Dendritic cell treated with granulocyte-macrophage colony-stimulating factor and Interleukin-4, amounts not matched to agents 40 ng/mL and 50 ng/mL, for 4 days (primary cell): ENCODE results near the gene AHNAK2.
A peak's percentile ranks its signal among the peaks of the same experiment; 100 is the strongest.

Source experiments
- H3K27ac Mint-ChIP-seq: one replicate; pipeline ENCODE4 v1.8.0; 2022; ENCODE audit warnings: mild to moderate bottlenecking, mixed read lengths
- H3K27me3 Mint-ChIP-seq: one replicate; pipeline ENCODE4 v1.8.0; 2022; ENCODE audit warnings: mild to moderate bottlenecking, mixed read lengths
- H3K36me3 Mint-ChIP-seq: one replicate; pipeline ENCODE4 v1.8.0; 2022; ENCODE audit warnings: low read depth, mixed read lengths
- H3K4me1 Mint-ChIP-seq: one replicate; pipeline ENCODE4 v1.8.0; 2022; ENCODE audit warnings: low read depth, mixed read lengths
- H3K4me3 Mint-ChIP-seq: one replicate; pipeline ENCODE4 v1.8.0; 2022; ENCODE audit warnings: mild to moderate bottlenecking, moderate library complexity, mixed read lengths
- H3K9me3 Mint-ChIP-seq: one replicate; pipeline ENCODE4 v1.8.0; 2022; ENCODE audit warnings: mixed read lengths
- intact Hi-C: fragments of 100-400 bp; cut with micrococcal nuclease; formaldehyde crosslinking; loops from one replicate; pipeline ENCODE4 v1.15.0; 2022

The AHNAK2 gene

GRCh38 chr14:105018414-105018813 is 40.2 kb upstream of the AHNAK2 start:
- Mint-ChIP-seq H3K36me3 (peaks cover 12% of the 10 kb centered on the region), H3K4me1 (peaks cover 76% of the 10 kb centered on the region), H3K27me3 (no peaks in the 10 kb centered on the region), H3K4me3 (no peak overlapping the region), H3K27ac (no peak overlapping the region), H3K9me3 (no peaks in the 10 kb centered on the region)
- intact Hi-C loops, result no loop called here

- peak overlapping the region; percentile 14 for H3K27ac Mint-ChIP-seq
- H3K36me3 Mint-ChIP-seq, result peaks cover 24% of the 10 kb centered on the region
- H3K27me3 Mint-ChIP-seq, result no peaks in the 10 kb centered on the region
- H3K4me1 Mint-ChIP-seq, result peaks cover 73% of the 10 kb centered on the region
- intact Hi-C loops, result no loop called here
- no peaks in the 10 kb centered on the region for H3K9me3 Mint-ChIP-seq
- no peak overlapping the region for H3K4me3 Mint-ChIP-seq
Measured at GRCh38 chr14:105015905-105016304, 37.7 kb upstream of the AHNAK2 start.

- Mint-ChIP-seq H3K36me3 (peaks cover 30% of the 10 kb centered on the region), H3K27me3 (no peaks in the 10 kb centered on the region)
Measured at GRCh38 chr14:105015242-105015641, 37.1 kb upstream of the AHNAK2 start.

GRCh38 chr14:105014631-105015030 is 36.5 kb upstream of the AHNAK2 start:
- peaks cover 36% of the 10 kb centered on the region for H3K36me3 Mint-ChIP-seq
- intact Hi-C loops, result no loop called here
- H3K4me1 Mint-ChIP-seq, result peaks cover 66% of the 10 kb centered on the region
- H3K27me3 Mint-ChIP-seq, result no peaks in the 10 kb centered on the region
- no peaks in the 10 kb centered on the region for H3K9me3 Mint-ChIP-seq
- H3K27ac Mint-ChIP-seq, result peak overlapping the region; percentile 53
- no peak overlapping the region for H3K4me3 Mint-ChIP-seq

More at GRCh38 chr14:105015242-105015641, 37.1 kb upstream of the AHNAK2 start:
- Mint-ChIP-seq H3K9me3 (no peaks in the 10 kb centered on the region), H3K4me3 (no peak overlapping the region), H3K4me1 (peaks cover 72% of the 10 kb centered on the region), H3K27ac (peak overlapping the region; percentile 53)
- intact Hi-C loops, result no loop called here

GRCh38 chr14:105014032-105014431 is 35.9 kb upstream of the AHNAK2 start:
- intact Hi-C loops, result no loop called here
- Mint-ChIP-seq H3K9me3 (no peaks in the 10 kb centered on the region), H3K4me1 (peaks cover 60% of the 10 kb centered on the region), H3K36me3 (peaks cover 42% of the 10 kb centered on the region), H3K4me3 (no peak overlapping the region), H3K27me3 (no peaks in the 10 kb centered on the region), H3K27ac (no peak overlapping the region)

GRCh38 chr14:105013150-105013785 is 35.1 kb upstream of the AHNAK2 start:
- no peak overlapping the region for H3K27ac Mint-ChIP-seq
- H3K4me3 Mint-ChIP-seq, result no peak overlapping the region
- no peaks in the 10 kb centered on the region for H3K27me3 Mint-ChIP-seq
- H3K4me1 Mint-ChIP-seq, result peaks cover 53% of the 10 kb centered on the region
- H3K36me3 Mint-ChIP-seq, result peaks cover 45% of the 10 kb centered on the region
- intact Hi-C loops, result no loop called here
- no peaks in the 10 kb centered on the region for H3K9me3 Mint-ChIP-seq

GRCh38 chr14:105012171-105012985 is 34.2 kb upstream of the AHNAK2 start:
- H3K4me3 Mint-ChIP-seq, result no peak overlapping the region
- peaks cover 54% of the 10 kb centered on the region for H3K36me3 Mint-ChIP-seq
- intact Hi-C loops, result loop anchor here (1.0 kb wide), 1 partner anchor 33 kb away; no protein-coding TSS in a partner anchor
- H3K27ac Mint-ChIP-seq, result no peak overlapping the region
- H3K27me3 Mint-ChIP-seq, result no peaks in the 10 kb centered on the region
- peaks cover 44% of the 10 kb centered on the region for H3K4me1 Mint-ChIP-seq
- H3K9me3 Mint-ChIP-seq, result no peaks in the 10 kb centered on the region

- Mint-ChIP-seq H3K9me3 (no peaks in the 10 kb centered on the region), H3K36me3 (peaks cover 60% of the 10 kb centered on the region), H3K27ac (no peak overlapping the region), H3K4me3 (no peak overlapping the region), H3K27me3 (no peaks in the 10 kb centered on the region), H3K4me1 (peaks cover 36% of the 10 kb centered on the region)
- intact Hi-C loops, result no loop called here
Measured at GRCh38 chr14:105011312-105011990, 33.3 kb upstream of the AHNAK2 start.

GRCh38 chr14:105010891-105011291 is 32.7 kb upstream of the AHNAK2 start:
- no peaks in the 10 kb centered on the region for H3K9me3 Mint-ChIP-seq
- H3K4me3 Mint-ChIP-seq, result no peak overlapping the region
- H3K27me3 Mint-ChIP-seq, result no peaks in the 10 kb centered on the region
- no peak overlapping the region for H3K27ac Mint-ChIP-seq
- intact Hi-C loops, result no loop called here
- H3K4me1 Mint-ChIP-seq, result peaks cover 30% of the 10 kb centered on the region
- H3K36me3 Mint-ChIP-seq, result peaks cover 58% of the 10 kb centered on the region

GRCh38 chr14:105010106-105010505 is 31.9 kb upstream of the AHNAK2 start:
- intact Hi-C loops, result no loop called here
- Mint-ChIP-seq H3K9me3 (no peaks in the 10 kb centered on the region), H3K27me3 (no peaks in the 10 kb centered on the region)

GRCh38 chr14:105007593-105008264 is 29.6 kb upstream of the AHNAK2 start:
- Mint-ChIP-seq H3K4me3 (no peak overlapping the region), H3K36me3 (peaks cover 54% of the 10 kb centered on the region), H3K27ac (no peak overlapping the region), H3K4me1 (peaks cover 6% of the 10 kb centered on the region), H3K9me3 (no peaks in the 10 kb centered on the region), H3K27me3 (no peaks in the 10 kb centered on the region)
- intact Hi-C loops, result no loop called here

More at GRCh38 chr14:105010106-105010505, 31.9 kb upstream of the AHNAK2 start:
- Mint-ChIP-seq H3K36me3 (peaks cover 54% of the 10 kb centered on the region), H3K27ac (no peak overlapping the region), H3K4me3 (no peak overlapping the region), H3K4me1 (peaks cover 22% of the 10 kb centered on the region)

GRCh38 chr14:105006831-105007592 is 28.8 kb upstream of the AHNAK2 start:
- peaks cover 54% of the 10 kb centered on the region for H3K36me3 Mint-ChIP-seq
- H3K4me1 Mint-ChIP-seq, result no peaks in the 10 kb centered on the region
- intact Hi-C loops, result no loop called here
- H3K9me3 Mint-ChIP-seq, result no peaks in the 10 kb centered on the region
- no peak overlapping the region for H3K27ac Mint-ChIP-seq
- no peaks in the 10 kb centered on the region for H3K27me3 Mint-ChIP-seq
- no peak overlapping the region for H3K4me3 Mint-ChIP-seq
